HG03432 (cell line): ENCODE data around the gene SYNM.

Experiments
- ATAC-seq: cut with Tn5 transposase; IDR thresholded peaks from one replicate; pipeline ENCODE4 v1.9.1; 2021; ENCODE audit warnings: mild to moderate bottlenecking, moderate library complexity; ENCODE audit not compliant: unreplicated experiment

The SYNM gene

DNA sequence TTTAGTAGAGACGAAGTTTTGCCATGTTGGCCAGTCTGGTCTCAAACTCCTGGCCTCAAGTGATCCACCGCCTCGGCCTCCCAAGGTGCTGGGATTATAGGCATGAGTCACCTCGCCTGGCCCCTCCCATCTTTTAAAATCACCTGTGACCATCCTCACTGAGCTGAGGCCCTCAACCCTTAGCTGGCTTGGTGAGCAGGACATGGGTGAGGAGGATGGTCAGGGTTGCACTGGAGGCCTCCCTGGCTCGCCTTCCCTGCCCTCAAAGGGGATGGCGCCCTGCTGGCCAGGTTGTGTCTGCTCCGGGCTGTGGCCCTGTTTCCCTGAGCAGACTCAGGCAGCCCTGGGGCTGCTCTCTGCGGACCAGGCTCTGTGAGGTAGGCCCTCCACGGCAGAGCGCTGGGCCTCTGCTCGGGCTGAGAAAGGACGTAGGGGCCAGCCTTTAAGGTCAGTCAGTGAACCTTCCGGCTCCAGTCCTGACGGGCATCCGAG lies 33.7 kb downstream of the SYNM start:
- ATAC-seq, result no peak

DNA sequence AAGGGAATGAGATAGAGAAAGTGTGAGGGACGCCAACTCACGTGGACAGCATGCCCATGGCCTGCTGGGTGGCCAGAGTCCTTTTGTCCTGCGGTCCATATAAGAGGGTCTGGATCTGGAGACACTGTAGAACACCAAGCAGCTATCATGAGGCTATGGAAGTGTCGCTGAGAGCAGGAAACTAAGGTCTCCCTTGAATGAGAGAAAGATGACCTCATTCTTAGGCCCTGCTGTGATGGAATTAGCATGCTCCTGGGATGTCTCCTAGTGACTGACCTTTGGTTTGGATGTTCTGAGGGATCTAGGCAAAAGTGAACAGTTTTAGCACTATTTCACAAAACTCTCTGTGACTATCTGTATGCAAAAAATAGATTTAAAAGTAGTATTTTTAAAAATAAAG lies 34.4 kb downstream of the SYNM start:
- no peak for ATAC-seq

DNA sequence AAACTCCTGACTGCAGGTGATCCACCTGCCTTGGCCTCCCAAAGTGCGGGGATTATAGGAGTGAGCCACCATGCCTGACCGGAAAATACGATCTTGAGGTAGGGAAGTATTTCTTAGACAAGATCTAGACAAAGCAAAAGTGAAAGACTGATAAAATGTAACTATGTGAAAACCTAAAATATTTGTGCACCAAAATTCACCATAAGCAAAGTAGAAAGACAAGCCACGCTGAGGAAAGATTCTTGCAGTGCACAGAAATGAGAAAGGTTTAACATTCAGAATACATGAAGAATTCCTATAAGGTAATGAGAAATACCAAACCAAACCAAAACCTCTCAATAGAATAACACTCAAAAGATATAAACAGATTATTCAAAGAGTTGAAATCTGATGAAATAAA lies 35.7 kb downstream of the SYNM start:
- no peak for ATAC-seq

- ATAC-seq, result no peak
Measured at GRCh38 chr15:99141943-99142342, 37.1 kb downstream of the SYNM start.

- no peak for ATAC-seq
Measured at GRCh38 chr15:99142562-99142961, 37.7 kb downstream of the SYNM start.

GRCh38 chr15:99143242-99143641 lies 38.4 kb downstream of the SYNM start:
- ATAC-seq, result no peak

DNA sequence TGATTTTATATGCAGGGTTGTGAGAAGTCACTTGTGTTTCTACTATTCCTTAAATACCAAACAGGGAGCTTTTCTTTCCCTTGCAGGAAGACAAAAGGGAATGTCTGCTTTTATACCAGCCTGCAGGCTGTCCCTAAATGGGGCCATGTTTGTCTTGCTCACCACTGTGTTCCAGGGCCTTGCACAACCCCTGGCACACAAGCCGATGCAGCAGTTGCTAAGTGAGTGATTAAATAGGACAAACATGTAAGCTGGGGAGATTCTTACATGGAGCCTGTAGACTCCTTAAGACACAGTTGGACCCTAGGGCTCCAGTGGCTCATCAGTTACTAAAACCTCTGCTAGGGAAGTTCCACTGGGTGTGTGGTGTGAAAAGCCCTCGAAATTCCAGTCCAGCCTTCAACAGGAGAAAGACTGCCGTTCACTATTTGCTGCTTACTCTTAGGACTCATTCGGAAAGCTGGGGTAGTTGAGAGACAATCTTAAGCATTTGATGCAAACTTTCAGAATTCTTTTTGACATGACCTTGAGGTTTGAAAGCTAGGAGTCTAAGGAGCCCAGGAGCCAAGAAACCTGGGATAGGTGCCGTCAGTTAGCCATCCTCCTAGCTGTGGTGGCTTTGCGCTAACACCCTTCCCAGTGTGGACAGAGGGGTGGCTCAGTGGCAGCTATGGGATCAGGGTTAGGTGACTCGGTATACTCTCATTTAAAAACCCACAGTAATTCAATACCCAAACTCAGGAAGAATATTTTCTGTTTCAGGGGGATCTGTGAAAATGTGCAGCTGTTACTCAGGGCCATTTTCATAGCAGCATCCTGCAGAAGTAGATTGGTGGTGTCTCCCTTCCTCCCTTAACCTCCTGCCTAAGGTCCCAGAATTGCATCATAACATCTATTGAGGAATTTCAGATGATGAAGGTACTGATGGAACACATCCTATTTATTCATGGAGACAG lies 39.1 kb downstream of the SYNM start:
- no peak for ATAC-seq

DNA sequence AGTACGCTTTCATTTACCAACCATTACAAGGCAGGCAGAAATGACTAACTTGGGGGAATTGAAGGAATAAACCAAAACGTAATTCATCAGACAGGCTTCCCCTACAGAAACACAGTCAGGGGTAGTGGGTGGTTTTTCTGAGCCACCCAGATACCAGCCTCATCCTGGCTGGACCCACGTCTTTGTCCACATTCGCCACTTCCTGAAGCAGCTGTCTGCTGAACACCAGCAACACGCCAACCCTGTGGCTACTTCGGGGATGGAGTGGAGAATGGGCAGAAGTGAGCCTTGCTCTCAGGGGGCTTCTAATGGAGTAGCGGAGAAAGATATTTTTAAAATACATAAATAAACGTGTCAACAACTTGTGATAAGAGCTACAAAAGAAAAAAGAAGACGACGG lies 40.1 kb downstream of the SYNM start:
- ATAC-seq, result no peak

DNA sequence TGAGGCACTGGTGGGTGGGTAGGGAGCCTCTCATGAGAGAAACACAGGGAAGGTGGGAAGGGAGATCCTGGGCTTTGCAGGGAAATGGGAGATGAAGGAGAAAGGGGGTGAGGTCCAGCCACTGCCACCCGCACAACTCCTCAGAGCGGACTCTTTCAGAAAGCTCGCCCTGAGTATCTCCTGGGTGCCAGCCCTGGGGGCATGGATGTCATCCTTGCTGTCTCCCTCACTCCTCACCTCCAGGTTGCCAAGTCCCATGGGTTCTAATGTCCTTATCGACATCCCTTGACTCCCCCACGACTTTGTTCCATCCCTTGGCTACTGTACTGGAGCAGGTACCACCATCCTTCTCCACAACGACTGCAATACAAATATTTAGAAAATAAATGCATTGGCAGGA lies 40.9 kb downstream of the SYNM start:
- ATAC-seq, result no peak

GRCh38 chr15:99146661-99147060 lies 41.8 kb downstream of the SYNM start:
- ATAC-seq, result no peak

DNA sequence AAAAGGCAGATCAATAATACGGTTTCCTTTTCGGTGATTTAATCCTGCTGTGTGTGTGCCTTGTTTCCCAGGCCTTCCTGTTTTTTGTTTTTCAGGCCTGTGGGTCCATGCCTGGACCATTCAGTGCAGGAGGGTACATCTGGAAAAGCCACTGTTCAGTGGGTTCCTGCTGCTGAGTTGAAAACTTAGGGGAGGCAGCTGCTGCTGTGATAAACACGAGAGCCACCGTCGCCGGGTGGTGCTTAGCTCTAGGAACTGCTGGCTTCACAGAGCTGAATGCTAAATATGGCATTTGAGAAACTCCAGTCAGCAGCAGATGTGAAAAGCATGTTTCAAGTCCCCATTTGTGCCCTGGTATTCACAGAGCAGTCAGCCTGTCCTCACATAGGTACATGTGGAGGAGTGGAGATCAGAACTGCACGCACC lies 44.0 kb downstream of the SYNM start:
- ATAC-seq, result no peak

DNA sequence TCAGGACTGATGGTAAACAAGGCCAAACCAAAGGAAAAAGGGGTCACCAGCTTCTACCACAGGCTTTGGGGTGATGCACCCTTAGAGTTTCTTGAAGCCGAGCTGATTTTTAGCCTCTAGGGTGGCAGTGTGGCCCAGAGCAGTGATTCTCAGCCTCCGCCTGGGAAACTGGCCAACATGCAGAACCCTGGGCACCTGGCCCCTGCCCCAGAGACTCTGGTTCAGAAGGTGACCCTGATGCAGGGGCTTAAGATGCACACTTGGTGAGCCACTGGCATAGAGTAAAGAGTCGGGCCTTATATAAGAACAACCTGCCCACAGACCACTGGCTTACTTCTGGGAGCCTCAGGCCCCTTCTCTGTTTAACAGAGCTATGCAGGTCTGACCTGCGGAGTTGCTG lies 44.5 kb downstream of the SYNM start:
- ATAC-seq, result no peak

GRCh38 chr15:99151156-99151555 lies 46.3 kb downstream of the SYNM start:
- ATAC-seq, result no peak

DNA sequence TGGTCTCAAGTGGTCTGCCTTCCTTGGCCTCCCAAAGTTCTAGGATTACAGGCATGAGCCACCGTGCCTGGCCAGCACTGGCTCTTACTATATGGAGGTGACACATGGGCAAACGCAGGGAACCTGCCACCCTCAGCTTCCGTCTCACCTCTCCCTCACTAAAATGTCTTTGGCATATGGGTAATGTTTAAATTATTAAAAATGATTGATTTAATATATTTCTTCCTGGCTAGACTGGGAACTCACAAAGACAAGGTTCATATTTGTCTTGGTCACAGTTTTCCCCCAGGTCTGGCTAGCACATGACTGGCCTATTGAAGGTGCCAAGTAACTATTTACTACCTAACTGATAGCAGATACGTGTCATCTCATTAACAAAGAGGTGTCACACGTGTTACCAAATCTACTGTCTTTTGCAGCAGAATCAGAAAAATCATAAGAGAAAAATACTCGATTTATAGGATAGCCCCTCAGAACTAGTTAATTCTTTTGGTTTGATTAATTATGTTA lies 48.2 kb downstream of the SYNM start:
- no peak for ATAC-seq

DNA sequence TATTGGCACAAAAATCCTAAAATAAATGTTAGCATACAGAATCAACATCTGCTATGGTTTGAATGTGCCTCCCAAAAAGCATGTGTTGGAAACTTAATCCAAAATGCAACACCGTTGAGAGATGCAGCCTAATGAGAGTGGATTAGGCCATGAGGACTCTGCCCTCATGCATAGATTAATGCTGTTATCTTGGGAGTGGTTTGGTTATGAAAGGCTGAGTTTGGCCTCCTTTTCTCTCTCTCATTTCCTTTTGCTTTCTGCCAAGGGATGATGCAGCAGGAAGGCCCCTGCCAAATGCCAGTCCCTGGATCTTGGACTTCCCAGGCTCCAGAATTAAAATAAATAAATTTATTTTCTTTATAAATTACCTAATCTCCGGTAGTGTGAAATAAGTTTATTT lies 49.4 kb downstream of the SYNM start:
- ATAC-seq, result no peak

GRCh38 chr15:99155961-99156443 lies 51.1 kb downstream of the SYNM start:
- ATAC-seq, result no peak

DNA sequence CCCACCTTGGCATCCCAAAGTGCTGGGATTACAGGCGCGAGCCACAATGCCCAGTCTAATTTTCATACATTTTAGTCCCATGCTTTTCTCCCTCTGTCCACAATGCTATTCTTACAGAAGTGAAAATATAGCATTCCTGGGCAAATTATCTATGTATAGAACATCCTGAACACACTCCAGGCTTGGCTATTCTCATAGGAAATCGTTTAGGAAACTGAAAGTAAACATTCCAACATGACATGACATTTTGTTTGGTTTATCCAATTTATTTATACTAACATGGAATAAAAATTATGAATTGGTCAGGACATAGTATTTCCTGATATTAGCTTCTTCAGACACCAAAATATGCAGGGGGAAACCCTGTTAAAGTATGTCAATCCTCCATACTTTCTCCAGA lies 52.6 kb downstream of the SYNM start:
- ATAC-seq, result no peak

- ATAC-seq, result no peak
Measured at GRCh38 chr15:99158626-99159412, 53.9 kb downstream of the SYNM start.

DNA sequence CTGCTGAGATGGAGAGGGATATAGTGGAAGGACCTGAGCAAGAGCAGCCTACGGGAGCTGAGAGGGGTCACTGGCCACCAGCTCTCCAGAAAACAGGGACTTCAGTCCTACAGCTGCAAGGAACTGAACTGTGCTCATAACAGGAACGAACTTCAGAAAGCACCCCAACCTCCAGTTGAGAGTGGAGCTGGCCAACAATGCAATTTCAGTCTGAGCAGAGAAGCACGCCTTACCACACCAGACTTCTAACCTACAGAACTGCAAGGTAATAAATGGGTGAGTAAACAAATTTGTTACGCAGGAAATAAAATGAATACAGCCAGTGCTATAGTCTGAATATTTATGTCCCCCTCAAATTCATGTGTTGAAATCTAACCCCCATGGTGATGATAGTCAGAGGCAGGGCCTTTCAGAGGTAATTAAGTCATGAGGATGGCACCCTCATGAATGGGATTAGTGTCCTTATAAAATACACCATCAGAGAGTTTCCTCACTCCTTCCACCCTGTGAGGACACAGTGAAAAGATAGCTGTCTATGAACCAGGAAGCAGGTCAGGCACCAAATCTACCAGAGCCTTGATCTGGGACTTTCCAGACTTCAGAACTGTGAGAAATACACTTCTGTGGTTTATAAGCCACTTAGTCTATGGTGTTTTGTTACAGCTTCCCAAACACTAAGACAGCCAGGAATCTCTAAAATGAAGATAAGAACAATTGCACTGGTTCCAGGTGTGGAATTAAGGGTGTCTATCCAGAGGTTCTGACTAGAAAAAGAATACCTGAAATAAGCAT lies 58.6 kb downstream of the SYNM start:
- no peak for ATAC-seq

DNA sequence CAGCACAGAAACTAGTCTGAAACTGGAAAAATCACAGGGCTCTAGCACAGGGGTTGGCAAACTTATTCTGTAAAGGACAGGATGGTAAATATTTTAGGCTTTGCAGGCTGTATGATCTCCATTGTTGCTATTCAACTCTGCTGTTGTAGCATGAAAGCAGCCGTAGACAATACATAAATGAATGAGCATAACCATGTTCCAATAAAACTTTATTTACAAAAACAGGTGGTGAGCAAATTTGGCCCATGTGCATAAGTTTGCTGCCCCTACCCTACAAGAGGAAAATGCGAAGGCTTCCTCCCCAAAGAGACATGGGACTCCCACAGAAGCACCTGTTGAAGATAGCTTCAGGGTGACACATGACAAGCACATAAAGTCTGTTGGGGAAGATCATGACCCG lies 59.2 kb downstream of the SYNM start:
- no peak for ATAC-seq
